GM21526 (cell line): ENCODE data around the gene SH3BP5.

Experiments
- ATAC-seq: cut with Tn5 transposase; IDR thresholded peaks from one replicate; pipeline ENCODE4 v1.9.1; 2021; ENCODE audit warnings: moderate library complexity; ENCODE audit not compliant: unreplicated experiment, low FRiP score

Gene SH3BP5

GRCh38 chr3:15263120-15263519, 69.3 kb downstream of the SH3BP5 start:
- no peak for ATAC-seq

GRCh38 chr3:15262021-15262420, 70.4 kb downstream of the SH3BP5 start:
- no peak for ATAC-seq

- ATAC-seq = no peak
Measured at GRCh38 chr3:15261274-15261673, 71.1 kb downstream of the SH3BP5 start.

GRCh38 chr3:15260531-15260930, 71.9 kb downstream of the SH3BP5 start:
- no peak for ATAC-seq

- no peak for ATAC-seq
Measured at GRCh38 chr3:15258720-15259119, 73.7 kb downstream of the SH3BP5 start.

GRCh38 chr3:15256861-15257341, 75.5 kb downstream of the SH3BP5 start:
- ATAC-seq = no peak

- ATAC-seq = no peak
Measured at GRCh38 chr3:15255215-15255614, 77.2 kb downstream of the SH3BP5 start.

GRCh38 chr3:15253023-15253697, 79.2 kb downstream of the SH3BP5 start:
- no peak for ATAC-seq

GRCh38 chr3:15246186-15246585, 86.2 kb downstream of the SH3BP5 start:
- ATAC-seq = no peak

GRCh38 chr3:15243822-15244482, 88.4 kb downstream of the SH3BP5 start:
- no peak for ATAC-seq

- no peak for ATAC-seq
Measured at GRCh38 chr3:15241341-15241740, 91.0 kb downstream of the SH3BP5 start.

GRCh38 chr3:15229262-15229661, 103.1 kb downstream of the SH3BP5 start:
- no peak for ATAC-seq

GRCh38 chr3:15228147-15228546, 104.2 kb downstream of the SH3BP5 start:
- no peak for ATAC-seq

GRCh38 chr3:15223685-15224572, 108.5 kb downstream of the SH3BP5 start:
- ATAC-seq = no peak

GRCh38 chr3:15221574-15222217, 110.7 kb downstream of the SH3BP5 start:
- no peak for ATAC-seq

GRCh38 chr3:15220661-15221060, 111.7 kb downstream of the SH3BP5 start:
- ATAC-seq = no peak

- ATAC-seq = no peak
Measured at GRCh38 chr3:15220056-15220455, 112.3 kb downstream of the SH3BP5 start.

- no peak for ATAC-seq
Measured at GRCh38 chr3:15218689-15219088, 113.7 kb downstream of the SH3BP5 start.

- no peak for ATAC-seq
Measured at GRCh38 chr3:15217841-15218267, 114.5 kb downstream of the SH3BP5 start.

GRCh38 chr3:15217011-15217671, 115.2 kb downstream of the SH3BP5 start:
- ATAC-seq = no peak
